Keratinocyte (primary cell): ENCODE data around the gene AFF2.

Source experiments
- CTCF ChIP-seq, 3 experiments: IDR thresholded peaks in 1 of 3; conservative IDR thresholded peaks in 1 of 3; optimal IDR thresholded peaks in 1 of 3; 2 replicates in 2 of 3; 3 replicates in 1 of 3; pipeline versions ENCODE3 to v1.5.1; 2011; ENCODE audit warnings: low read length in 3 of 3, mild to moderate bottlenecking in 3 of 3, moderate library complexity in 2 of 3, control low read depth in 1 of 3, inconsistent platforms in 1 of 3; ENCODE audit not compliant: insufficient read depth in 2 of 3; ENCODE audit errors: extremely low read depth in 1 of 3
- EZH2 ChIP-seq: IDR thresholded peaks from one replicate; pipeline ENCODE4 v1.6.1; 2012; ENCODE audit warnings: inconsistent platforms, mild to moderate bottlenecking, low read length, moderate library complexity

- TF ChIP-seq CTCF (optimal IDR thresholded peaks at IDR 0.05 in 1 of 3, IDR thresholded peaks at IDR 0.05 in 1 of 3, conservative IDR thresholded peaks at IDR 0.05 in 1 of 3; ENCODE audit: extremely low read depth in 1 of 3, insufficient read depth in 2 of 3, low read length in 3 of 3) (no peak), EZH2 (no peak)
These were observed 402.8 kb downstream of the AFF2 start for GRCh38 chrX:148903176-148903575.
